Measurements from ENCODE around the gene LCN15. TPM values are rescaled to one million over a fixed set of nuclear protein-coding genes. Genes with fewer than 3 reads are reported as not detected.
"Not testable (repeated sequence)": the region's sequence is repeated elsewhere in the genome, so short reads cannot be mapped to it uniquely, and the experiment has no call there.

LCN15 gene
- total RNA-seq, result 10 to 100 TPM in 1 of 2 donors, 1 to 10 TPM in 1; 8.0 to 15.9 TPM
- long read RNA-seq, partial matches to known transcripts, result 0 of 3 reads
- long read RNA-seq, other reads (novel, unspliced or antisense), result 1 of 3 reads

GRCh38 chr9:136764301-136764891 lies at the start of gene LCN15:
Gene LCN15, minus strand, starts transcription at chr9:136764518. Its CDS starts 30 bp downstream, at chr9:136764488.
- DNase-seq (no peak), ATAC-seq (peak; percentile 9)
- intact Hi-C loops (cut with DNase I, micrococcal nuclease), result no loop called here

GRCh38 chr9:136808806-136809158 lies 44.5 kb upstream of the LCN15 start:
- ATAC-seq (peak; percentile 16), DNase-seq (no peak)
- intact Hi-C loops (cut with DNase I, micrococcal nuclease), result no loop called here

GRCh38 chr9:136808075-136808805 lies 43.9 kb upstream of the LCN15 start:
- peak; percentile 42 for ATAC-seq
- intact Hi-C loops (cut with DNase I, micrococcal nuclease), result no loop called here
- peak in 1 of 2 donors; percentile 56 for DNase-seq

- ATAC-seq, result peak; percentile 77
- DNase-seq, result peak; percentile 71 to 80
- intact Hi-C loops (cut with DNase I, micrococcal nuclease), result no loop called here
These were observed 43.2 kb upstream of the LCN15 start, which contains the start of gene RABL6 for GRCh38 chr9:136807281-136808074. Gene RABL6, plus strand, starts transcription at chr9:136807948. Its CDS starts 249 bp downstream, at chr9:136808197.

- peak; percentile 4 for ATAC-seq
- intact Hi-C loops (cut with DNase I, micrococcal nuclease), result no loop called here
- DNase-seq, result no peak
These were observed 42.4 kb upstream of the LCN15 start for GRCh38 chr9:136806631-136807201.

GRCh38 chr9:136806067-136806466 lies 41.7 kb upstream of the LCN15 start:
- intact Hi-C loops (cut with DNase I, micrococcal nuclease), result no loop called here
- ATAC-seq (no peak), DNase-seq (no peak)

- DNase-seq (no peak), ATAC-seq (no peak)
These were observed 41.0 kb upstream of the LCN15 start for GRCh38 chr9:136805207-136805740.

GRCh38 chr9:136804509-136805206 lies 40.3 kb upstream of the LCN15 start:
- DNase-seq (no peak), ATAC-seq (no peak)
- intact Hi-C loops (cut with DNase I, micrococcal nuclease), result no loop called here

More at GRCh38 chr9:136805207-136805740, 41.0 kb upstream of the LCN15 start:
- intact Hi-C loops (cut with DNase I, micrococcal nuclease), result no loop called here

- intact Hi-C loops (cut with DNase I, micrococcal nuclease), result no loop called here
These were observed 39.5 kb upstream of the LCN15 start for GRCh38 chr9:136803551-136804508.

GRCh38 chr9:136803009-136803550 lies 38.8 kb upstream of the LCN15 start:
- intact Hi-C loops (cut with DNase I, micrococcal nuclease), result not testable (repeated sequence)

More at GRCh38 chr9:136803551-136804508, 39.5 kb upstream of the LCN15 start:
- ATAC-seq (no peak), DNase-seq (no peak)

GRCh38 chr9:136802321-136802720 lies 38.0 kb upstream of the LCN15 start:
- DNase-seq (no peak), ATAC-seq (no peak)
- intact Hi-C loops (cut with DNase I, micrococcal nuclease), result no loop called here

More at GRCh38 chr9:136803009-136803550, 38.8 kb upstream of the LCN15 start:
- DNase-seq, ATAC-seq: not testable (repeated sequence)

- DNase-seq (peak; percentile 93 to 98), ATAC-seq (peak; percentile 68)
- intact Hi-C loops (cut with DNase I, micrococcal nuclease), result no loop called here
These were observed 35.7 kb upstream of the LCN15 start for GRCh38 chr9:136799854-136800657.

- intact Hi-C loops (cut with DNase I, micrococcal nuclease), result no loop called here
- DNase-seq, result peak; percentile 86 to 88
- peak; percentile 55 for ATAC-seq
These were observed 34.9 kb upstream of the LCN15 start for GRCh38 chr9:136799079-136799853.

- DNase-seq, result no peak
- ATAC-seq, result no peak
- intact Hi-C loops (cut with DNase I, micrococcal nuclease), result no loop called here
These were observed 34.4 kb upstream of the LCN15 start for GRCh38 chr9:136798708-136799078.

GRCh38 chr9:136796775-136797347 lies 32.5 kb upstream of the LCN15 start:
- intact Hi-C loops (cut with DNase I, micrococcal nuclease); DNase-seq; ATAC-seq: not testable (repeated sequence)
